UCSD-AML1 (cell line): ENCODE data around the gene NFIX.

Source experiments
- DNase-seq: peaks from one replicate; lab custom pipeline; 2025; ENCODE audit not compliant: unreplicated experiment; lab: John Stamatoyannopoulos, UW

NFIX gene

GRCh38 chr19:13090511-13091231 is 95.4 kb downstream of the NFIX start:
- no peak for DNase-seq

GRCh38 chr19:13091400-13092157 is 96.3 kb downstream of the NFIX start:
- DNase-seq: no peak

- DNase-seq: no peak
These were observed 96.9 kb downstream of the NFIX start for GRCh38 chr19:13092158-13092543.

GRCh38 chr19:13092606-13093235 is 97.4 kb downstream of the NFIX start:
- no peak for DNase-seq

GRCh38 chr19:13093407-13094105 is 98.3 kb downstream of the NFIX start:
- peak; percentile 84 for DNase-seq

- no peak for DNase-seq
These were observed 98.8 kb downstream of the NFIX start for GRCh38 chr19:13094106-13094504.

- no peak for DNase-seq
These were observed 99.6 kb downstream of the NFIX start for GRCh38 chr19:13094771-13095392.

GRCh38 chr19:13095393-13095784 is 100.1 kb downstream of the NFIX start:
- no peak for DNase-seq

- DNase-seq: peak; percentile 82
These were observed 101.0 kb downstream of the NFIX start for GRCh38 chr19:13095934-13096927.

GRCh38 chr19:13097033-13097462 is 101.8 kb downstream of the NFIX start:
- DNase-seq: no peak

GRCh38 chr19:13097463-13098258 is 102.4 kb downstream of the NFIX start:
- peak; percentile 87 for DNase-seq

- DNase-seq: peak; percentile 87
These were observed 103.2 kb downstream of the NFIX start for GRCh38 chr19:13098277-13099072.

GRCh38 chr19:13099073-13099999 is 104.1 kb downstream of the NFIX start:
- DNase-seq: peak; percentile 83

GRCh38 chr19:13100031-13100588 is 104.8 kb downstream of the NFIX start:
- DNase-seq: peak; percentile 67

GRCh38 chr19:13100841-13101589 is 105.7 kb downstream of the NFIX start:
- peak; percentile 59 for DNase-seq
